Thyroid gland (tissue), 4 donors: ENCODE results near the gene GBP3.

Experiments used
- POLR2A ChIP-seq, 2 donors: fragments of 450-650 bp; IDR thresholded peaks; one replicate each; pipeline ENCODE4 v1.6.1; 2017; ENCODE audit warnings: antibody characterized with exemption in 2 of 2, mild to moderate bottlenecking in 2 of 2, moderate library complexity in 1 of 2
- TF ChIP-seq, protein P1 (sequence below), 6 experiments: fragments of 200-600 bp in 3 of 6; fragments of 450-650 bp in 3 of 6; sonication (generic) in 3 of 6; IDR thresholded peaks; one replicate each; pipeline ENCODE4 v1.5.1; 2016 to 2019; ENCODE audit warnings: antibody characterized with exemption in 6 of 6, mild to moderate bottlenecking in 2 of 6, inconsistent platforms in 1 of 6, moderate library complexity in 1 of 6

GRCh38 chr1:89037186-89037585 is 14.5 kb upstream of the GBP3 start:
- TF ChIP-seq, protein P1, sequence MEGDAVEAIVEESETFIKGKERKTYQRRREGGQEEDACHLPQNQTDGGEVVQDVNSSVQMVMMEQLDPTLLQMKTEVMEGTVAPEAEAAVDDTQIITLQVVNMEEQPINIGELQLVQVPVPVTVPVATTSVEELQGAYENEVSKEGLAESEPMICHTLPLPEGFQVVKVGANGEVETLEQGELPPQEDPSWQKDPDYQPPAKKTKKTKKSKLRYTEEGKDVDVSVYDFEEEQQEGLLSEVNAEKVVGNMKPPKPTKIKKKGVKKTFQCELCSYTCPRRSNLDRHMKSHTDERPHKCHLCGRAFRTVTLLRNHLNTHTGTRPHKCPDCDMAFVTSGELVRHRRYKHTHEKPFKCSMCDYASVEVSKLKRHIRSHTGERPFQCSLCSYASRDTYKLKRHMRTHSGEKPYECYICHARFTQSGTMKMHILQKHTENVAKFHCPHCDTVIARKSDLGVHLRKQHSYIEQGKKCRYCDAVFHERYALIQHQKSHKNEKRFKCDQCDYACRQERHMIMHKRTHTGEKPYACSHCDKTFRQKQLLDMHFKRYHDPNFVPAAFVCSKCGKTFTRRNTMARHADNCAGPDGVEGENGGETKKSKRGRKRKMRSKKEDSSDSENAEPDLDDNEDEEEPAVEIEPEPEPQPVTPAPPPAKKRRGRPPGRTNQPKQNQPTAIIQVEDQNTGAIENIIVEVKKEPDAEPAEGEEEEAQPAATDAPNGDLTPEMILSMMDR (IDR thresholded peaks at IDR 0.05) = no peak
- TF ChIP-seq POLR2A (IDR thresholded peaks at IDR 0.05) = no peak
